ENCODE data around the gene RELA. TPM values are rescaled to one million over a fixed set of nuclear protein-coding genes. Genes with fewer than 3 reads are reported as not detected.
"Not testable (repeated sequence)": the region's sequence is repeated elsewhere in the genome, so short reads cannot be mapped to it uniquely, and the experiment has no call there.

Gene RELA
- total and polyA plus RNA-seq, 2 experiments from 2014 or later: 38.4 to 67.8 TPM

GRCh38 chr11:65695459-65696241, 32.9 kb upstream of the RELA start:
- no peaks in the 10 kb centered on the region for H4K20me1 ChIP-seq (ENCODE audit: insufficient read depth)
- in situ Hi-C loops (cut with MboI): no loop called here
- H3K27ac ChIP-seq: no peak overlapping the region
- no peaks in the 10 kb centered on the region for H3K79me2 ChIP-seq (ENCODE audit: insufficient read depth)
- H3K36me3 ChIP-seq (ENCODE audit: low read depth): no peaks in the 10 kb centered on the region
- DNase-seq: no peak
- no peaks in the 10 kb centered on the region for H3F3A ChIP-seq (ENCODE audit: insufficient read depth)
- H3K27me3 ChIP-seq (replicated peaks; ENCODE audit: insufficient read depth): peaks cover 13% of the 10 kb centered on the region; the same call in 1 of the 2 replicates
- H3K9ac ChIP-seq: no peak overlapping the region
- TF ChIP-seq EZH2 (IDR thresholded peaks at IDR 0.05; ENCODE audit: insufficient read depth, poor library complexity, severe bottlenecking) (no peak), EZH2phosphoT487 (IDR thresholded peaks at IDR 0.05; ENCODE audit: insufficient read depth, low read depth) (no peak)
- H3K4me1 ChIP-seq (ENCODE audit: insufficient read depth): no peaks in the 10 kb centered on the region
- no peak overlapping the region for H2AFZ ChIP-seq
- H3K9me3 ChIP-seq (ENCODE audit: low read depth): no peaks in the 10 kb centered on the region
- no peak overlapping the region for H3K4me3 ChIP-seq
- H3K4me2 ChIP-seq (ENCODE audit: unreplicated experiment): no peak overlapping the region
- H3K9me2 ChIP-seq (ENCODE audit: insufficient read depth): no peaks in the 10 kb centered on the region
- 46 to 54% methylated on average over 12 of the region's 12 CpGs for WGBS, 2 experiments (ENCODE audit: low coverage in 1 of 2, low lambda C conversion rate in 2 of 2, missing lambda C conversion rate in 2 of 2)

- WGBS, 2 experiments (ENCODE audit: low coverage in 1 of 2, low lambda C conversion rate in 2 of 2, missing lambda C conversion rate in 2 of 2): 78% methylated on average over 11 of the region's 11 CpGs
- no peak overlapping the region for H2AFZ ChIP-seq
- H3F3A ChIP-seq (ENCODE audit: insufficient read depth): no peaks in the 10 kb centered on the region
- no peaks in the 10 kb centered on the region for H3K4me1 ChIP-seq (ENCODE audit: insufficient read depth)
- no peaks in the 10 kb centered on the region for H3K9me2 ChIP-seq (ENCODE audit: insufficient read depth)
- DNase-seq: no peak
- H3K4me3 ChIP-seq: no peak overlapping the region
- H3K9me3 ChIP-seq (ENCODE audit: low read depth): no peaks in the 10 kb centered on the region
- H4K20me1 ChIP-seq (ENCODE audit: insufficient read depth): no peaks in the 10 kb centered on the region
- no peak overlapping the region for H3K9ac ChIP-seq
- H3K79me2 ChIP-seq (ENCODE audit: insufficient read depth): no peaks in the 10 kb centered on the region
- H3K27ac ChIP-seq: no peak overlapping the region
- no peaks in the 10 kb centered on the region for H3K27me3 ChIP-seq (replicated peaks; ENCODE audit: insufficient read depth)
- TF ChIP-seq EZH2 (IDR thresholded peaks at IDR 0.05; ENCODE audit: insufficient read depth, poor library complexity, severe bottlenecking) (no peak), EZH2phosphoT487 (IDR thresholded peaks at IDR 0.05; ENCODE audit: insufficient read depth, low read depth) (no peak)
- in situ Hi-C loops (cut with MboI): no loop called here
- no peak overlapping the region for H3K4me2 ChIP-seq (ENCODE audit: unreplicated experiment)
- no peaks in the 10 kb centered on the region for H3K36me3 ChIP-seq (ENCODE audit: low read depth)
These were observed 29.7 kb upstream of the RELA start for GRCh38 chr11:65692367-65692766.

DNA sequence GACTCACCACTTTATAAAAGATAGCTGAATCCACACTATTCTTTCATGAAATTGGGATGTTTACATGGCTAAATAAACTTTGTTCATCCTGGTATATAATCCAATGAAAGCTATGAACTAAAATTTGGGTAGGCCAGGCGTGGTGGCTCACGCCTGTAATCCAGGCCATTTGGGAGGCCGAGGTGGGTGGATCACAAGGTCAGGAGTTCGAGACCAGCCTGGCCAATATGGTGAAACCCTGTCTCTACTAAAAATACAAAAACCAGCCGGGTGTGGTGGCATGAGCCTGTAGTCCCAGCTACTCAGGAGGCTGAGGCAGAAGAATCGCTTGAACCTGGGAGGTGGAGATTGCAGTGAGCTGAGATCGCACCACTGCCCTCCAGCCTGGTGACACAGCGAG, 29.1 kb upstream of the RELA start:
- H3K9ac ChIP-seq; DNase-seq; in situ Hi-C loops (cut with MboI); H3K27me3 ChIP-seq (replicated peaks; ENCODE audit: insufficient read depth); H2AFZ ChIP-seq; H3F3A ChIP-seq (ENCODE audit: insufficient read depth); H3K36me3 ChIP-seq (ENCODE audit: low read depth); H3K27ac ChIP-seq; H3K4me2 ChIP-seq (ENCODE audit: unreplicated experiment); H3K9me2 ChIP-seq (ENCODE audit: insufficient read depth); H4K20me1 ChIP-seq (ENCODE audit: insufficient read depth); H3K79me2 ChIP-seq (ENCODE audit: insufficient read depth); H3K4me3 ChIP-seq; H3K4me1 ChIP-seq (ENCODE audit: insufficient read depth); H3K9me3 ChIP-seq (ENCODE audit: low read depth): not testable (repeated sequence)
- 78 to 85% methylated on average over 8 of the region's 8 CpGs for WGBS, 2 experiments (ENCODE audit: low coverage in 1 of 2, low lambda C conversion rate in 2 of 2, missing lambda C conversion rate in 2 of 2)

GRCh38 chr11:65685981-65686380, 23.3 kb upstream of the RELA start:
- Histone ChIP-seq H3K9me2 (ENCODE audit: insufficient read depth) (no peaks in the 10 kb centered on the region), H3K9ac (no peak overlapping the region), H3K4me3 (no peak overlapping the region), H3F3A (ENCODE audit: insufficient read depth) (no peaks in the 10 kb centered on the region), H3K27me3 (replicated peaks; ENCODE audit: insufficient read depth) (peaks cover 28% of the 10 kb centered on the region), H3K36me3 (ENCODE audit: low read depth) (no peaks in the 10 kb centered on the region), H3K4me2 (ENCODE audit: unreplicated experiment) (no peak overlapping the region), H4K20me1 (ENCODE audit: insufficient read depth) (no peaks in the 10 kb centered on the region), H3K27ac (no peak overlapping the region), H2AFZ (no peak overlapping the region), H3K9me3 (ENCODE audit: low read depth) (no peaks in the 10 kb centered on the region), H3K4me1 (ENCODE audit: insufficient read depth) (no peaks in the 10 kb centered on the region), H3K79me2 (ENCODE audit: insufficient read depth) (no peaks in the 10 kb centered on the region)
- no peak for DNase-seq
- in situ Hi-C loops (cut with MboI): no loop called here
- TF ChIP-seq EZH2 (IDR thresholded peaks at IDR 0.05; ENCODE audit: insufficient read depth, poor library complexity, severe bottlenecking) (no peak), EZH2phosphoT487 (IDR thresholded peaks at IDR 0.05; ENCODE audit: insufficient read depth, low read depth) (no peak)
- 61 to 72% methylated on average over 8 of the region's 8 CpGs for WGBS, 2 experiments (ENCODE audit: low coverage in 1 of 2, low lambda C conversion rate in 2 of 2, missing lambda C conversion rate in 2 of 2)

- H3K79me2 ChIP-seq (ENCODE audit: insufficient read depth); H3K9me3 ChIP-seq (ENCODE audit: low read depth); H4K20me1 ChIP-seq (ENCODE audit: insufficient read depth); H3K4me1 ChIP-seq (ENCODE audit: insufficient read depth); H3K9ac ChIP-seq; H3F3A ChIP-seq (ENCODE audit: insufficient read depth); H3K27ac ChIP-seq; DNase-seq; H3K9me2 ChIP-seq (ENCODE audit: insufficient read depth); H3K36me3 ChIP-seq (ENCODE audit: low read depth); in situ Hi-C loops (cut with MboI); H3K4me2 ChIP-seq (ENCODE audit: unreplicated experiment); H3K4me3 ChIP-seq; H2AFZ ChIP-seq: not testable (repeated sequence)
- WGBS, 2 experiments (ENCODE audit: low coverage in 1 of 2, low lambda C conversion rate in 2 of 2, missing lambda C conversion rate in 2 of 2): 60% methylated on average over 6 of the region's 6 CpGs
- peaks cover 28% of the 10 kb centered on the region for H3K27me3 ChIP-seq (replicated peaks; ENCODE audit: insufficient read depth)
These were observed 20.8 kb upstream of the RELA start for GRCh38 chr11:65683480-65683879.

Data from GM23248 (cell line).